HepG2 (cell line): Measurements from ENCODE around the gene TUT1. TPM values are rescaled to one million over a fixed set of nuclear protein-coding genes. Genes with fewer than 3 reads are reported as not detected.

Experiments
- EP300 ChIP-seq, 3 experiments: sonication (generic) in 1 of 3; formaldehyde crosslinking in 1 of 3; IDR thresholded peaks; 2 replicates each; pipeline versions ENCODE4 v1.5.1 to v1.6.1; 2011 to 2020; ENCODE audit warnings: low read depth in 2 of 3, low read length in 2 of 3, borderline replicate concordance in 1 of 3, improper control_type of control experiment in 1 of 3, mild to moderate bottlenecking in 1 of 3, missing genetic modification reagents in 1 of 3, moderate library complexity in 1 of 3
- IRF9 ChIP-seq: sonication (generic); formaldehyde crosslinking; IDR thresholded peaks from 2 replicates; pipeline ENCODE4 v1.8.0; 2022; ENCODE audit warnings: missing genetic modification reagents, mild to moderate bottlenecking, borderline replicate concordance
- KDM5B ChIP-seq: sonication (generic); formaldehyde crosslinking; IDR thresholded peaks from 2 replicates; pipeline ENCODE4 v1.4.0; 2020; ENCODE audit warnings: missing genetic modification reagents, mild to moderate bottlenecking, borderline replicate concordance
- SAFB2 ChIP-seq: sonication (generic); formaldehyde crosslinking; IDR thresholded peaks from 2 replicates; pipeline ENCODE4 v1.5.1; 2020; ENCODE audit warnings: missing genetic modification reagents, low read depth, mild to moderate bottlenecking, borderline replicate concordance
- TBX2 ChIP-seq: sonication (generic); formaldehyde crosslinking; IDR thresholded peaks from 2 replicates; pipeline ENCODE4 v1.5.0; 2020; ENCODE audit warnings: missing genetic modification reagents, mild to moderate bottlenecking, borderline replicate concordance
- ZFP36L2 ChIP-seq: sonication (generic); formaldehyde crosslinking; IDR thresholded peaks from 2 replicates; pipeline ENCODE4 v1.4.0; 2020; ENCODE audit warnings: missing genetic modification reagents
- ZFP41 ChIP-seq: sonication (generic); formaldehyde crosslinking; IDR thresholded peaks from 2 replicates; pipeline ENCODE4 v1.4.0; 2020; ENCODE audit warnings: mild to moderate bottlenecking, missing genetic modification reagents, borderline replicate concordance
- ZMYM3 ChIP-seq: sonication (generic); formaldehyde crosslinking; IDR thresholded peaks from 2 replicates; pipeline ENCODE4 v1.5.1; 2020; ENCODE audit warnings: mild to moderate bottlenecking, missing genetic modification reagents
- ZNF577 ChIP-seq: sonication (generic); formaldehyde crosslinking; IDR thresholded peaks from 2 replicates; pipeline ENCODE4 v1.4.0; 2020; ENCODE audit warnings: mild to moderate bottlenecking, low read depth, missing genetic modification reagents, borderline replicate concordance
- ZNF660 ChIP-seq: sonication (generic); formaldehyde crosslinking; IDR thresholded peaks from 2 replicates; pipeline ENCODE4 v1.5.1; 2020; ENCODE audit warnings: mild to moderate bottlenecking, low read depth, missing genetic modification reagents, borderline replicate concordance
- ZNF83 ChIP-seq: sonication (generic); formaldehyde crosslinking; IDR thresholded peaks from 2 replicates; pipeline ENCODE4 v1.4.0; 2020; ENCODE audit warnings: missing genetic modification reagents, mild to moderate bottlenecking, borderline replicate concordance
- polyA plus RNA-seq, 8 experiments: library from polyadenylated mRNA; depleted of rRNA in 3 of 8; stranded (reverse) in 7 of 8; unstranded in 1 of 8; fragments of >200 nt; fragmentation: Illumina TruSeq in 4 of 8; extraction: Trizol in 4 of 8; gene quantifications; 2 replicates each; pipeline versions ENCODE4 v1.2.1 to v1.2.3, GENCODE V29; 2011 to 2016; ENCODE audit warnings: low read depth in 4 of 8, missing spikeins in 1 of 8, mixed read lengths in 1 of 8; ENCODE audit not compliant: insufficient read depth in 1 of 8
- total RNA-seq, 5 experiments: library from RNA; depleted of rRNA; stranded (reverse); fragments of >200 nt; fragmentation: Illumina TruSeq; extraction: Trizol; gene quantifications; 2 replicates each; pipeline ENCODE4 v1.2.3, GENCODE V29; 2016; ENCODE audit warnings: low read depth in 1 of 5
- TF ChIP-seq, protein P1 (sequence below): sonication (generic); formaldehyde crosslinking; IDR thresholded peaks from 2 replicates; pipeline ENCODE4 v1.4.0; 2020; ENCODE audit warnings: missing genetic modification reagents
- TF ChIP-seq, protein P2 (sequence below), 2 experiments: sonication (generic) in 1 of 2; formaldehyde crosslinking in 1 of 2; IDR thresholded peaks; 2 replicates each; pipeline versions ENCODE4 v1.4.0 to v1.6.1; 2018 to 2020; ENCODE audit warnings: missing genetic modification reagents in 2 of 2, borderline replicate concordance in 1 of 2, low read depth in 1 of 2, mild to moderate bottlenecking in 1 of 2, missing biosample characterization in 1 of 2
- TF ChIP-seq, protein P3 (sequence below): sonication (generic); formaldehyde crosslinking; IDR thresholded peaks from 2 replicates; pipeline ENCODE4 v1.5.1; 2020; ENCODE audit warnings: missing genetic modification reagents, mild to moderate bottlenecking, borderline replicate concordance

TUT1 gene
- total and polyA plus RNA-seq, 2 of the 13 experiments (the other 11 are each of a cell fraction or from before 2014, with no cell fraction given), result 9.7 to 14.3 TPM

- TF ChIP-seq, protein P1, sequence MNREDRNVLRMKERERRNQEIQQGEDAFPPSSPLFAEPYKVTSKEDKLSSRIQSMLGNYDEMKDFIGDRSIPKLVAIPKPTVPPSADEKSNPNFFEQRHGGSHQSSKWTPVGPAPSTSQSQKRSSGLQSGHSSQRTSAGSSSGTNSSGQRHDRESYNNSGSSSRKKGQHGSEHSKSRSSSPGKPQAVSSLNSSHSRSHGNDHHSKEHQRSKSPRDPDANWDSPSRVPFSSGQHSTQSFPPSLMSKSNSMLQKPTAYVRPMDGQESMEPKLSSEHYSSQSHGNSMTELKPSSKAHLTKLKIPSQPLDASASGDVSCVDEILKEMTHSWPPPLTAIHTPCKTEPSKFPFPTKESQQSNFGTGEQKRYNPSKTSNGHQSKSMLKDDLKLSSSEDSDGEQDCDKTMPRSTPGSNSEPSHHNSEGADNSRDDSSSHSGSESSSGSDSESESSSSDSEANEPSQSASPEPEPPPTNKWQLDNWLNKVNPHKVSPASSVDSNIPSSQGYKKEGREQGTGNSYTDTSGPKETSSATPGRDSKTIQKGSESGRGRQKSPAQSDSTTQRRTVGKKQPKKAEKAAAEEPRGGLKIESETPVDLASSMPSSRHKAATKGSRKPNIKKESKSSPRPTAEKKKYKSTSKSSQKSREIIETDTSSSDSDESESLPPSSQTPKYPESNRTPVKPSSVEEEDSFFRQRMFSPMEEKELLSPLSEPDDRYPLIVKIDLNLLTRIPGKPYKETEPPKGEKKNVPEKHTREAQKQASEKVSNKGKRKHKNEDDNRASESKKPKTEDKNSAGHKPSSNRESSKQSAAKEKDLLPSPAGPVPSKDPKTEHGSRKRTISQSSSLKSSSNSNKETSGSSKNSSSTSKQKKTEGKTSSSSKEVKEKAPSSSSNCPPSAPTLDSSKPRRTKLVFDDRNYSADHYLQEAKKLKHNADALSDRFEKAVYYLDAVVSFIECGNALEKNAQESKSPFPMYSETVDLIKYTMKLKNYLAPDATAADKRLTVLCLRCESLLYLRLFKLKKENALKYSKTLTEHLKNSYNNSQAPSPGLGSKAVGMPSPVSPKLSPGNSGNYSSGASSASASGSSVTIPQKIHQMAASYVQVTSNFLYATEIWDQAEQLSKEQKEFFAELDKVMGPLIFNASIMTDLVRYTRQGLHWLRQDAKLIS (CRISPR knock-in tag), result peak; percentile 67; the same call in 1 of the 2 replicates
- TF ChIP-seq ZNF577, result no peak
- TF ChIP-seq ZFP41 (CRISPR knock-in tag), result 0 out of 2 replicates have a peak, but pooled peaks have one; percentile 64
- no peak for TF ChIP-seq ZNF660 (CRISPR knock-in tag)
- TF ChIP-seq ZMYM3 (CRISPR knock-in tag), result no peak
- TF ChIP-seq SAFB2, result peak; percentile 93
- peak; percentile 81; the same call in 1 of the 2 replicates for TF ChIP-seq ZNF83
- TF ChIP-seq, protein P2, sequence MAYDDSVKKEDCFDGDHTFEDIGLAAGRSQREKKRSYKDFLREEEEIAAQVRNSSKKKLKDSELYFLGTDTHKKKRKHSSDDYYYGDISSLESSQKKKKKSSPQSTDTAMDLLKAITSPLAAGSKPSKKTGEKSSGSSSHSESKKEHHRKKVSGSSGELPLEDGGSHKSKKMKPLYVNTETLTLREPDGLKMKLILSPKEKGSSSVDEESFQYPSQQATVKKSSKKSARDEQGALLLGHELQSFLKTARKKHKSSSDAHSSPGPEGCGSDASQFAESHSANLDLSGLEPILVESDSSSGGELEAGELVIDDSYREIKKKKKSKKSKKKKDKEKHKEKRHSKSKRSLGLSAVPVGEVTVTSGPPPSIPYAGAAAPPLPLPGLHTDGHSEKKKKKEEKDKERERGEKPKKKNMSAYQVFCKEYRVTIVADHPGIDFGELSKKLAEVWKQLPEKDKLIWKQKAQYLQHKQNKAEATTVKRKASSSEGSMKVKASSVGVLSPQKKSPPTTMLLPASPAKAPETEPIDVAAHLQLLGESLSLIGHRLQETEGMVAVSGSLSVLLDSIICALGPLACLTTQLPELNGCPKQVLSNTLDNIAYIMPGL (CRISPR knock-in tag; IDR thresholded peaks at IDR 0.05; ENCODE audit: borderline replicate concordance in 1 of 2, low read depth in 1 of 2), result peak in 1 of 2 experiments; percentile 74; a peak in 2 of 4 replicates
- TF ChIP-seq, protein P3, sequence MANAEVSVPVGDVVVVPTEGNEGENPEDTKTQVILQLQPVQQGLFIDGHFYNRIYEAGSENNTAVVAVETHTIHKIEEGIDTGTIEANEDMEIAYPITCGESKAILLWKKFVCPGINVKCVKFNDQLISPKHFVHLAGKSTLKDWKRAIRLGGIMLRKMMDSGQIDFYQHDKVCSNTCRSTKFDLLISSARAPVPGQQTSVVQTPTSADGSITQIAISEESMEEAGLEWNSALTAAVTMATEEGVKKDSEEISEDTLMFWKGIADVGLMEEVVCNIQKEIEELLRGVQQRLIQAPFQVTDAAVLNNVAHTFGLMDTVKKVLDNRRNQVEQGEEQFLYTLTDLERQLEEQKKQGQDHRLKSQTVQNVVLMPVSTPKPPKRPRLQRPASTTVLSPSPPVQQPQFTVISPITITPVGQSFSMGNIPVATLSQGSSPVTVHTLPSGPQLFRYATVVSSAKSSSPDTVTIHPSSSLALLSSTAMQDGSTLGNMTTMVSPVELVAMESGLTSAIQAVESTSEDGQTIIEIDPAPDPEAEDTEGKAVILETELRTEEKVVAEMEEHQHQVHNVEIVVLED (CRISPR knock-in tag), result no peak
- TF ChIP-seq KDM5B, result peak; percentile 83
- 0 out of 2 replicates have a peak, but pooled peaks have one; percentile 71 for TF ChIP-seq IRF9
- TF ChIP-seq ZFP36L2 (CRISPR knock-in tag), result no peak
- TF ChIP-seq EP300 (IDR thresholded peaks at IDR 0.05; ENCODE audit: low read depth in 2 of 2, low read length in 2 of 2), result no peak
- no peak for TF ChIP-seq EP300 (CRISPR knock-in tag; IDR thresholded peaks at IDR 0.05; ENCODE audit: borderline replicate concordance)
- TF ChIP-seq TBX2 (CRISPR knock-in tag), result peak; percentile 44; the same call in 1 of the 2 replicates
Observed at GRCh38 chr11:62601372-62602140, 10.2 kb upstream of the TUT1 start, which contains the start of gene MTA2 (continued).
